ENCODE results near the gene CMTM5.
A peak's percentile ranks its signal among the peaks of the same experiment; 100 is the strongest.

CMTM5 gene

GRCh38 chr14:23360496-23360895 is 16.4 kb upstream of the CMTM5 start:
- DNase-seq (ENCODE audit: low spot score), result peak; percentile 73
- Histone ChIP-seq H3K4me1 (ENCODE audit: insufficient read depth, poor library complexity, severe bottlenecking) (no peaks in the 10 kb centered on the region), H3K4me3 (ENCODE audit: severe bottlenecking) (no peak overlapping the region), H3K9me3 (ENCODE audit: severe bottlenecking) (no peaks in the 10 kb centered on the region), H3K27ac (ENCODE audit: poor library complexity, severe bottlenecking) (no peak overlapping the region), H3K27me3 (ENCODE audit: insufficient read depth, poor library complexity, severe bottlenecking) (no peaks in the 10 kb centered on the region), H3K36me3 (ENCODE audit: low read depth) (no peaks in the 10 kb centered on the region; the same call in 1 of the 2 replicates)
- TF ChIP-seq CTCF (IDR thresholded peaks at IDR 0.05; ENCODE audit: poor library complexity, severe bottlenecking), result no peak
- no peak for ATAC-seq (ENCODE audit: low read depth)

- Histone ChIP-seq H3K9me3 (ENCODE audit: severe bottlenecking) (no peaks in the 10 kb centered on the region), H3K4me3 (ENCODE audit: severe bottlenecking) (no peak overlapping the region), H3K27ac (ENCODE audit: poor library complexity, severe bottlenecking) (no peak overlapping the region), H3K36me3 (ENCODE audit: low read depth) (no peaks in the 10 kb centered on the region; the same call in 1 of the 2 replicates), H3K4me1 (ENCODE audit: insufficient read depth, poor library complexity, severe bottlenecking) (no peaks in the 10 kb centered on the region), H3K27me3 (ENCODE audit: insufficient read depth, poor library complexity, severe bottlenecking) (no peaks in the 10 kb centered on the region)
- no peak for TF ChIP-seq CTCF (IDR thresholded peaks at IDR 0.05; ENCODE audit: poor library complexity, severe bottlenecking)
- ATAC-seq (ENCODE audit: low read depth) (no peak), DNase-seq (ENCODE audit: low spot score) (no peak)
These were observed 15.5 kb upstream of the CMTM5 start for GRCh38 chr14:23361320-23361719.

GRCh38 chr14:23361763-23362162 is 15.1 kb upstream of the CMTM5 start:
- Histone ChIP-seq H3K27ac (ENCODE audit: poor library complexity, severe bottlenecking) (no peak overlapping the region), H3K4me3 (ENCODE audit: severe bottlenecking) (no peak overlapping the region), H3K9me3 (ENCODE audit: severe bottlenecking) (no peaks in the 10 kb centered on the region), H3K36me3 (ENCODE audit: low read depth) (no peaks in the 10 kb centered on the region; the same call in 1 of the 2 replicates), H3K27me3 (ENCODE audit: insufficient read depth, poor library complexity, severe bottlenecking) (no peaks in the 10 kb centered on the region), H3K4me1 (ENCODE audit: insufficient read depth, poor library complexity, severe bottlenecking) (peaks cover 4% of the 10 kb centered on the region)
- DNase-seq (ENCODE audit: low spot score) (peak; percentile 11), ATAC-seq (ENCODE audit: low read depth) (no peak)
- no peak for TF ChIP-seq CTCF (IDR thresholded peaks at IDR 0.05; ENCODE audit: poor library complexity, severe bottlenecking)

- peaks cover 6% of the 10 kb centered on the region for H3K4me1 ChIP-seq (ENCODE audit: insufficient read depth, poor library complexity, severe bottlenecking)
- H3K9me3 ChIP-seq (ENCODE audit: severe bottlenecking), result no peaks in the 10 kb centered on the region
- DNase-seq (ENCODE audit: low spot score) (peak; percentile 17), ATAC-seq (ENCODE audit: low read depth) (no peak)
- no peak overlapping the region for H3K4me3 ChIP-seq (ENCODE audit: severe bottlenecking)
- H3K36me3 ChIP-seq (ENCODE audit: low read depth), result no peaks in the 10 kb centered on the region; the same call in 1 of the 2 replicates
- TF ChIP-seq CTCF (IDR thresholded peaks at IDR 0.05; ENCODE audit: poor library complexity, severe bottlenecking), result peak; percentile 10
- H3K27me3 ChIP-seq (ENCODE audit: insufficient read depth, poor library complexity, severe bottlenecking), result no peaks in the 10 kb centered on the region
- H3K27ac ChIP-seq (ENCODE audit: poor library complexity, severe bottlenecking), result no peak overlapping the region
These were observed 14.6 kb upstream of the CMTM5 start for GRCh38 chr14:23362200-23362599.

GRCh38 chr14:23364164-23365035 is 12.4 kb upstream of the CMTM5 start:
- no peak for TF ChIP-seq CTCF (IDR thresholded peaks at IDR 0.05; ENCODE audit: poor library complexity, severe bottlenecking)
- Histone ChIP-seq H3K36me3 (ENCODE audit: low read depth) (no peaks in the 10 kb centered on the region; the same call in 1 of the 2 replicates), H3K27me3 (ENCODE audit: insufficient read depth, poor library complexity, severe bottlenecking) (no peaks in the 10 kb centered on the region), H3K27ac (ENCODE audit: poor library complexity, severe bottlenecking) (no peak overlapping the region), H3K4me1 (ENCODE audit: insufficient read depth, poor library complexity, severe bottlenecking) (peaks cover 6% of the 10 kb centered on the region), H3K4me3 (ENCODE audit: severe bottlenecking) (peak overlapping the region; percentile 45), H3K9me3 (ENCODE audit: severe bottlenecking) (no peaks in the 10 kb centered on the region)
- peak; percentile 57 for DNase-seq (ENCODE audit: low spot score)
- ATAC-seq (ENCODE audit: low read depth), result no peak
